ENCODE results near the gene ARPC1A. TPM values are rescaled to one million over a fixed set of nuclear protein-coding genes. Genes with fewer than 3 reads are reported as not detected.
A peak's percentile ranks its signal among the peaks of the same experiment; 100 is the strongest.
"Not testable (repeated sequence)": the region's sequence is repeated elsewhere in the genome, so short reads cannot be mapped to it uniquely, and the experiment has no call there.

The ARPC1A gene
- total and polyA plus RNA-seq, 8 donors: 32.8 to 90.9 (median 62.7) TPM

DNA sequence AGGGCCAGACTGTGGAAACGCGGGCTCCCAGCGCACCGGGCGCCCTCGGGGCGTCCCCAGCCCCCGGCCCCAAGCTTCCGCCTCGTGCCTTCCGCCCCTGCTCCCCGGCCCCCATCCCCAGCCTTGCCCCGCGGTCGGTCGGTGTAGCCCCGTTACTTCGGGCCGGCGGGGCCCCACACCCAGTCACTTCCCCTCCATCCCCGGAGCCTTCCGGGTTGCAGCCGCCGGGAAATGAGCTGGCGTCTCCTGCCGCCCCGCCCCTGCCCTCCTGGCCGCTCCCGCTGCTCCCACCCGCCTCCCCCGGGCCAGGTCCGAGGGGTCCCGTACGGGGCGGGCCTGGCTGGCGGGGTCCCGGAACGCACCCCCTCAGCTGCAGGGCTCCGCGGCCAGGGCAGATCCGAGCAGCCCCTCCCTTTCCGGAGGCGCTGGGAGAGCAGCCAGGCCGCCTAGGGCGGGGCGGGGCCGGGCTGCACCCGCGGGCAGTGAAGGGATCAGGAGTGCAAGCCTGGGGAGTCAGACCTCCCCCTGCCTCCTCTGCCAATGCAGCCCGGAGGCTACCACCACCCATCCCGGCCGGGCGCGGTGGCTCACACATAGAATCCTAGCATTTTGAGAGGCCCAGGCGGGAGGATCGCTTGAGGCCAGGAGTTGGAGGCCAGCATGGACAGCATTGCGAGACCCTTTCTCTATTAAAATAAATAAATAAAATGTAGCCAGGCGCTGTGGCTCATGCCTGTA lies 49.5 kb downstream of the ARPC1A start:
- ATAC-seq (peak; percentile 74 to 83 (median 78)), FAIRE-seq (no peak), DNase-seq (peak; percentile 66 to 89 (median 75))
- WGBS, 2 donors: 4 to 8% methylated on average over 41 to 58 of the region's 58 CpGs
- peaks cover 0 to 12% (median 0%) of the 10 kb centered on the region in 3 donors for H3K4me1 ChIP-seq
- H3K27me3 ChIP-seq: no peaks in the 10 kb centered on the region
- peak overlapping the region; percentile 62 to 78 (median 66) for H3K27ac ChIP-seq
- no peaks in the 10 kb centered on the region for H3K36me3 ChIP-seq
- peak overlapping the region; percentile 61 to 97 (median 89) for H3K4me3 ChIP-seq
- intact Hi-C loops (cut with DNase I): no loop called here
- no peak for TF ChIP-seq CTCF (IDR thresholded peaks at IDR 0.05)
- no peaks in the 10 kb centered on the region for H3K9me3 ChIP-seq

DNA sequence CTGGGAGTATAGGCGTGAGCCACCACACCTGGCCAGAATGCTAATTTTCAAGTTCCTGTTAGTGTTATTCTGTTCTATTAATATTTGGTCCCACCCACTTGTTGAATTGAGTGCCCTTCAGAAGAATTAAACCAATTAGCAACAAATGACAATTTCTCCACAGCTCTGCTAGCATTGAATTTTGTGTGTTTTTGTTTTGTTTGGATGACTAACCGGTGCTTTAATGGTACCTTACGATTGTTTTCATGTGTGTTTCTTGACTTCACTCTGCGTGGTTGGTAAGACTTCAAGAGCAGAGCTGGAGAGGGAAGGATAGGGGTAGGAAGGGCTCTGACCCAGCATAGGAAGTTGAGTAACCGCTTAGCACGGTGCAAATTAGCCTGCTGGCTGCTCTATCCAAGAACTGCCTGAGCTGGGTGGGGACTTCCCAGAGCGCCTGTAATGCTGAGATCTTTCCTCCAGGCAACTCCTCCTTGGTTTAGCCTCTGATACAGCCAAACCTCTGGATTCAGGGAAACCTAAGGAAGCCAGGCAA lies 53.4 kb downstream of the ARPC1A start:
- peak overlapping the region in 2 of 4 donors; percentile 26 to 53 for H3K27ac ChIP-seq
- H3K4me1 ChIP-seq: peaks cover 0 to 4% (median 0%) of the 10 kb centered on the region in 3 donors
- H3K27me3 ChIP-seq: no peaks in the 10 kb centered on the region
- H3K9me3 ChIP-seq: no peaks in the 10 kb centered on the region
- WGBS, 2 donors: 73 to 83% methylated on average over 7 of the region's 7 CpGs
- FAIRE-seq: no peak
- peak in 2 of 4 donors; percentile 39 to 40 for ATAC-seq
- peak in 1 of 6 donors; percentile 58 for DNase-seq
- no peak for TF ChIP-seq CTCF (IDR thresholded peaks at IDR 0.05)
- H3K36me3 ChIP-seq: no peaks in the 10 kb centered on the region
- H3K4me3 ChIP-seq: no peak overlapping the region
- intact Hi-C loops (cut with DNase I): no loop called here

- H3K36me3 ChIP-seq; H3K4me1 ChIP-seq; ATAC-seq; DNase-seq; H3K9me3 ChIP-seq; intact Hi-C loops (cut with DNase I); H3K27me3 ChIP-seq; FAIRE-seq: not testable (repeated sequence)
- WGBS, 2 donors: 83 to 88% methylated on average over 7 of the region's 7 CpGs
- peak overlapping the region in 1 of 4 donors; percentile 13 for H3K4me3 ChIP-seq
- peak overlapping the region in 3 of 4 donors; percentile 5 to 53 (median 48) for H3K27ac ChIP-seq
These were observed 54.0 kb downstream of the ARPC1A start for GRCh38 chr7:99379693-99380031.

- no peak for DNase-seq
- TF ChIP-seq CTCF (IDR thresholded peaks at IDR 0.05): no peak
- Histone ChIP-seq H3K36me3 (no peaks in the 10 kb centered on the region), H3K9me3 (no peaks in the 10 kb centered on the region), H3K4me1 (peaks cover 0 to 4% (median 0%) of the 10 kb centered on the region in 3 donors), H3K27me3 (no peaks in the 10 kb centered on the region), H3K27ac (peak overlapping the region in 3 of 4 donors; percentile 5 to 53 (median 48)), H3K4me3 (peak overlapping the region in 1 of 4 donors; percentile 13)
- peak in 2 of 4 donors; percentile 43 to 51 for ATAC-seq
- 77 to 82% methylated on average over 12 of the region's 12 CpGs for WGBS, 2 donors
- intact Hi-C loops (cut with DNase I): no loop called here
- no peak for FAIRE-seq
These were observed 54.5 kb downstream of the ARPC1A start for GRCh38 chr7:99380032-99380822.
